B cell (primary cell): ENCODE data around the gene RNF4. TPM values are rescaled to one million over a fixed set of nuclear protein-coding genes. Genes with fewer than 3 reads are reported as not detected.

Experiments used
- ATAC-seq: fragments of 200-7000 bp; cut with Tn5 transposase; one replicate; pipeline ENCODE4 v1.10.0; 2021; ENCODE audit warnings: low read depth, mild to moderate bottlenecking, moderate number of reproducible peaks, moderate library complexity
- CTCF ChIA-PET: fragments of 350-600 bp; sonication (Branson Sonifier 250); formaldehyde crosslinking; loops from one replicate; lab custom pipeline; 2021; ENCODE audit warnings: antibody characterized with exemption, inconsistent platforms; lab: Charles Lee
- POLR2A ChIA-PET: fragments of 350-600 bp; sonication (Branson Sonifier 250); formaldehyde crosslinking; loops from one replicate; lab custom pipeline; 2021; ENCODE audit warnings: antibody characterized with exemption; lab: Charles Lee
- DNase-seq: peaks from one replicate; pipeline ENCODE4 v3.0.0; 2013
- H2AFZ ChIP-seq: 2 replicates; pipeline ENCODE4 v1.6.1; 2012; ENCODE audit warnings: mild to moderate bottlenecking, low read depth, low read length; ENCODE audit not compliant: insufficient read depth, poor library complexity, severe bottlenecking
- H3K27ac ChIP-seq, 2 donors: 1 replicate in 1 of 2; 2 replicates in 1 of 2; pipeline ENCODE4 v1.5.1; 2012 to 2013; ENCODE audit warnings: low read length in 2 of 2, mild to moderate bottlenecking in 2 of 2, moderate library complexity in 1 of 2
- H3K27me3 ChIP-seq, 4 experiments: fragments of 200-600 bp in 1 of 4; sonication (generic) in 1 of 4; replicated peaks in 1 of 4; 1 replicate in 2 of 4; 2 replicates in 2 of 4; pipeline versions ENCODE4 v1.6.1 to v1.7.0; 2013 to 2016; ENCODE audit warnings: low read length in 3 of 4, mild to moderate bottlenecking in 2 of 4, mixed read lengths in 1 of 4, moderate library complexity in 1 of 4; ENCODE audit not compliant: insufficient read depth in 4 of 4, control insufficient read depth in 3 of 4; ENCODE audit errors: control extremely low read depth in 1 of 4
- H3K36me3 ChIP-seq, 2 experiments: replicated peaks in 1 of 2; 1 replicate in 1 of 2; 2 replicates in 1 of 2; pipeline versions ENCODE4 v1.6.1 to v1.7.1; 2013; ENCODE audit warnings: low read length in 1 of 2; ENCODE audit not compliant: insufficient read depth in 2 of 2, control insufficient read depth in 1 of 2; ENCODE audit errors: control extremely low read depth in 1 of 2, extremely low read depth in 1 of 2
- H3K4me1 ChIP-seq, 2 donors: fragments of 200-600 bp in 1 of 2; sonication (generic) in 1 of 2; 1 replicate in 1 of 2; 2 replicates in 1 of 2; pipeline versions ENCODE4 v1.5.1 to v1.6.1; 2013 to 2017; ENCODE audit warnings: low read length in 2 of 2; ENCODE audit not compliant: control insufficient read depth in 2 of 2, insufficient read depth in 2 of 2
- H3K4me2 ChIP-seq: replicated peaks from 2 replicates; pipeline ENCODE3; 2012; ENCODE audit warnings: mild to moderate bottlenecking, low read depth, low read length; ENCODE audit not compliant: poor library complexity, severe bottlenecking
- H3K4me3 ChIP-seq, 5 experiments: fragments of 200-600 bp in 1 of 5; sonication (generic) in 1 of 5; 1 replicate in 3 of 5; 2 replicates in 2 of 5; pipeline versions ENCODE4 v1.5.1 to v1.7.0; 2011 to 2016; ENCODE audit warnings: low read length in 4 of 5, mild to moderate bottlenecking in 4 of 5, low read depth in 2 of 5, control low read depth in 1 of 5, moderate library complexity in 1 of 5; ENCODE audit not compliant: insufficient read depth in 1 of 5; ENCODE audit errors: control extremely low read depth in 1 of 5, extremely low read depth in 1 of 5
- H3K79me2 ChIP-seq: fragments of 200-600 bp; sonication (generic); one replicate; pipeline ENCODE4 v1.6.0; 2016; ENCODE audit warnings: low read length; ENCODE audit not compliant: control insufficient read depth, insufficient read depth
- H3K9ac ChIP-seq: fragments of 200-600 bp; sonication (generic); 2 replicates; pipeline ENCODE4 v1.6.1; 2017; ENCODE audit warnings: mild to moderate bottlenecking, low read length, moderate library complexity
- H3K9me3 ChIP-seq, 3 donors: one replicate each; pipeline versions ENCODE4 v1.6.1 to v1.7.1; 2013; ENCODE audit warnings: low read length in 2 of 3; ENCODE audit not compliant: control insufficient read depth in 2 of 3, insufficient read depth in 1 of 3; ENCODE audit errors: control extremely low read depth in 1 of 3
- H4K20me1 ChIP-seq: 2 replicates; pipeline ENCODE4 v1.6.0; 2012; ENCODE audit warnings: mild to moderate bottlenecking, low read length; ENCODE audit not compliant: insufficient read depth, control insufficient read depth, poor library complexity, severe bottlenecking
- H3K27ac Mint-ChIP-seq: one replicate; pipeline ENCODE4 v1.8.0; 2021; ENCODE audit warnings: mixed read lengths
- H3K27me3 Mint-ChIP-seq: one replicate; pipeline ENCODE4 v1.8.0; 2021; ENCODE audit warnings: mixed read lengths
- H3K4me1 Mint-ChIP-seq: one replicate; pipeline ENCODE4 v1.8.0; 2021; ENCODE audit warnings: mixed read lengths
- H3K4me3 Mint-ChIP-seq: one replicate; pipeline ENCODE4 v1.8.0; 2021; ENCODE audit warnings: mixed read lengths
- H3K9me3 Mint-ChIP-seq: one replicate; pipeline ENCODE4 v1.8.0; 2022; ENCODE audit warnings: mixed read lengths; ENCODE audit not compliant: insufficient read depth
- CTCF ChIP-seq: fragments of 200-600 bp; IDR thresholded peaks from one replicate; pipeline ENCODE4 v1.8.0; 2022; ENCODE audit warnings: antibody characterized with exemption, mild to moderate bottlenecking
- EZH2 ChIP-seq: IDR thresholded peaks from 2 replicates; pipeline ENCODE4 v1.6.1; 2012; ENCODE audit warnings: borderline replicate concordance, low read depth, mild to moderate bottlenecking, moderate library complexity, low read length; ENCODE audit not compliant: insufficient read depth, poor library complexity, severe bottlenecking
- WGBS: methylation state at CpG from one replicate; pipeline ENCODE4 v1.1.5; 2013; ENCODE audit warnings: missing lambda C conversion rate; ENCODE audit not compliant: insufficient coverage; 5-methylcytosine and 5-hydroxymethylcytosine counted together
- intact Hi-C: fragments of 100-400 bp; cut with micrococcal nuclease; formaldehyde crosslinking; loops from one replicate; pipeline ENCODE4 v1.10.0; 2022
- polyA plus RNA-seq: library from polyadenylated mRNA; depleted of rRNA; stranded (reverse); fragments of >200 nt; gene quantifications from 2 replicates; pipeline ENCODE4 v1.2.3, GENCODE V29; 2012
- total RNA-seq, 2 donors: library from RNA; stranded (reverse); fragments of 120-200 nt in 1 of 2; gene quantifications; 1 replicate in 1 of 2; 2 replicates in 1 of 2; pipeline versions ENCODE4 v1.2.3 to v1.2.4, GENCODE V29; 2013 to 2022

The RNF4 gene
- total and polyA plus RNA-seq, 2 donors (not counting 1 experiment from before 2014, with no cell fraction given) = 61.8 to 95.2 TPM

- no peak overlapping the region for H3K9ac ChIP-seq
- peaks cover 7 to 9% of the 10 kb centered on the region in 2 donors for H3K4me1 ChIP-seq
- H3K4me3 Mint-ChIP-seq = no peak overlapping the region
- H3K36me3 ChIP-seq = no peaks in the 10 kb centered on the region
- ATAC-seq = no peak
- TF ChIP-seq EZH2 (no peak), CTCF (no peak)
- H3K27me3 ChIP-seq = peaks cover 0 to 28% (median 14%) of the 10 kb centered on the region in 4 experiments
- DNase-seq = no peak
- intact Hi-C loops = no loop called here
- H3K4me3 ChIP-seq = no peak overlapping the region
- H3K4me1 Mint-ChIP-seq = peaks cover 16% of the 10 kb centered on the region
- H3K9me3 Mint-ChIP-seq = no peaks in the 10 kb centered on the region
- 74% methylated on average over 10 of the region's 10 CpGs for WGBS
- H3K27ac ChIP-seq = no peak overlapping the region
- H4K20me1 ChIP-seq = no peaks in the 10 kb centered on the region
- peaks cover 0 to 3% (median 0%) of the 10 kb centered on the region in 3 donors for H3K9me3 ChIP-seq
- no peak overlapping the region for H3K4me2 ChIP-seq
- peaks cover 29% of the 10 kb centered on the region for H3K27me3 Mint-ChIP-seq
- no peaks in the 10 kb centered on the region for H3K79me2 ChIP-seq
- POLR2A ChIA-PET = no interaction called here
- H2AFZ ChIP-seq = no peak overlapping the region
- CTCF ChIA-PET = interaction anchor here (0.7 kb wide), 1 partner anchor 129 kb away, joined by 3 read pairs; no protein-coding TSS in a partner anchor
- no peak overlapping the region for H3K27ac Mint-ChIP-seq
Observed at GRCh38 chr4:2424581-2424980, 44.3 kb upstream of the RNF4 start.

- no peaks in the 10 kb centered on the region for H3K9me3 Mint-ChIP-seq
- H3K4me1 Mint-ChIP-seq = peaks cover 10% of the 10 kb centered on the region
- WGBS = 97% methylated on average over 13 of the region's 13 CpGs
- Histone ChIP-seq H3K9me3 (peaks cover 0 to 3% (median 0%) of the 10 kb centered on the region in 3 donors), H3K9ac (no peak overlapping the region), H2AFZ (no peak overlapping the region), H3K27me3 (peaks cover 0 to 19% (median 9%) of the 10 kb centered on the region in 4 experiments), H3K4me3 (no peak overlapping the region), H3K36me3 (no peaks in the 10 kb centered on the region), H3K79me2 (no peaks in the 10 kb centered on the region), H3K4me1 (peaks cover 5 to 8% of the 10 kb centered on the region in 2 donors), H3K4me2 (no peak overlapping the region), H4K20me1 (no peaks in the 10 kb centered on the region), H3K27ac (no peak overlapping the region)
- H3K4me3 Mint-ChIP-seq = no peak overlapping the region
- peaks cover 21% of the 10 kb centered on the region for H3K27me3 Mint-ChIP-seq
- ChIA-PET POLR2A (no interaction called here), CTCF (no interaction called here)
- ATAC-seq (no peak), DNase-seq (no peak)
- H3K27ac Mint-ChIP-seq = no peak overlapping the region
- TF ChIP-seq EZH2 = no peak
- TF ChIP-seq CTCF = no peak
- intact Hi-C loops = no loop called here
Observed at GRCh38 chr4:2425386-2426068, 43.4 kb upstream of the RNF4 start.
